ENCODE results near the gene TOP2A.
"Not testable (repeated sequence)": the region's sequence is repeated elsewhere in the genome, so short reads cannot be mapped to it uniquely, and the experiment has no call there.

The TOP2A gene

DNA sequence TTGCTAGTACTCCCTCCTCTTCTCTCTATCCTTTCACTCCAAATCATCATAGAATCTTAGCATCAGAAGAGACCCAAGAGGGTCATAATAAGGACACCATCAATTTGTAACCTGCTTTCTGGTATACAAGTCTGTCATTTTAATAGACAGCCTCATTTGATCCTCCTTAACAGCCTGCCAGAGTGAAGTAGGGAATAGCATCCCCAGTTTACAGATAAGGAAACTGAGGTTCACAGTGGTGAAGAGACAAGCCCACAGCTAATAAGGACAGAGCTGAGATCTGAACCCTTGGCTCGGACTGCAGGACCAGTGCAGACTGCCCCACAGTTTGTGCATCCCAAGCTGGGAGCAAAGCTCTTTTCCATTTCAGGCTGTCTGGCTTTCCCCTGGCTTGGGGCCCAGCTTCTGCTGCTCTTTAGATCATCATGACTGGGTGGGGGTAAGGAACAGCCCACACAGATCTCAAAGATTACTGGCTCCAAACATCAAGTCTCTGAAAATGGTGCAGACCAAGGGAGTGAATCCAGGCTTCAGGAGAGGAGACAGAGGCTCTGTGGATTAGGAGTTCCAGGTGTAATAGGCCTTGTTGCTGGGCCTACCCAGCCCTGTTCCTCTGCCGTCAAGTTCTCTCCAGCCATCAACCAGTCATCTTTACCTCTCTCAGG lies 15.3 kb upstream of the TOP2A start:
- no peak for DNase-seq (ENCODE audit: low read depth)

DNA sequence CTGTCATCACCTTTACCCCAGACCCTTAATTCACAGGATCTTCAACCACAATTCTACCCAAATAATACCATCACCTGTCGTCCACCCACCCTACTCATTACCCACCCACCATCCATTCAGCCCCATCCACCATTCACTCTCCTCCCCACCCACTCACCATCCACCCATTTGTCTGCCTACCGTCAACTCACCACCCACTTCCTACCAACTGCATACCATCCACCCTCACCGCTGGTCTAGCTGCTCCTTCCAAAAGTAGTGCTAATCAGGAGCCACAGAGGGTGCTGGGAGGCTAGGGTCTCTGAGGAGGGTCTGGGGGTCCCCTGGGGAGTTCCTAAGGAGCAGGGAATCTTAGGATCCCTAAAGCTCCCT lies 13.5 kb upstream of the TOP2A start:
- no peak for DNase-seq (ENCODE audit: low read depth)

DNA sequence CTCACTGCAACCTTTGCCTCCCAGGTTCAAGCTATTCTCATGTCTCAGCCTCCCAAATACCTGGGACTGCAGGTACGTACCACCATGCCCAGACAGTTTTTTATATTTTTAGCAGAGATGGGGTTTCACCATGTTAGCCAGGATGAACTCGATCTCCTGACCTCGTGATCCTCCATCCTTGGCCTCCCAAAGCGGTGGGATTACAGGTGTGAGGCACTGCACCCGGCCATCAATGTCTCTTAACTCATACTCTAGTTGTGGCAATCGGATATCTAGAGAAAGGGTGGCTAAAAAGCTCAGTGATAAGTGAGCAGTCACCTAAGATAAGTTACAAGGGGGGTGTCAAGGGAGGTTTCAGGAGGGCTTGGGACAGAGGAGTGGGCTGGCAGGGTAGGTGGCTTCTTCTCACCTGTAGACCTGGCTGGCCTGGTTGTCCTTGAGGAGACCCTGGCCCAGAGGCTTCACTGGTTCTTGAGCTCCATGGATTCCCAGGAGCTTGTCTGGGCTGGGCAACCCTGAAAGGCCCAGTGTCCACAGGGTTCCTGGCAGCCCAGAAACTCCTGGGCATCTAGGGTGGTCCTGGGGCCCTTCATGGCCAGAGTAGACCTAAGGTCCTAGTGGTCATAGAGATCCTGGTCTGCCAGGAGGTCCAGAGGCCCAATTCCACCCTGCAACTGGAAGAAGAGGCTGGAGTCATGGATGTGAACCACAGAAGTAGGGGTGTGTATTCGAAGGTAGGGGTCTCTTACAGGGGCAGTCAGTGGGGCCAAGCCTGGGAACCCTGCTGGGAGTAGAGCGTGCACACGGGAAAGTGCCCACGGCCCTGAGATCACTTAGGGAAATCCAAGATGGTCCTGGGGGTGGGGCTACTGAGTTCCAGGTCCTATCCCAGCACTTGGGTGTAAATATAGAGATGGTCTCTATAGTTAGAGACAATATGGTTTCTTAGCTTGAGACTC lies 12.9 kb upstream of the TOP2A start:
- no peak for DNase-seq (ENCODE audit: low read depth)

DNA sequence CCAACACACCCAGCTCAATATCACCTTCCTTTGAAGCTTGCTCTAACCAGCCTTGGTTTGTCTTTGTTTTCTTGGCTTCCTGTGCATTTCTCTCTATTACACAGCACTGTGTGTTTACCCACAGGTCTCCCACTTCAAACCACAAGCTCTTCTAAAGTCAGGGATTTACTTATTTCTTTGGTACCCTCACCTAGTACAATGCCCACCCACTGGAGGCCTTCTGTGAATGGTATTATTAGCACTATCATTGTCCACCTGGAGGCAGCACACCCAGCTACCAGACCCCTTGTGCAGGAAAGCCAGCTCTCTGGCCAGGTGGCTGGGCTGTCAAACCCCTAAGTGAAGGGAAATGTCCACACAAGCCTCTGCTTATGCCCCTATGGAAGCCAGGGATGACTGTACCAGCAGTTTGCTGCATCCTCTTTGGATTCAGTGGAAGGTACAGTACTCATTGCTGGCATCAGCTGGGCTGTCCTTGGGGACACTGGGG lies 9.4 kb upstream of the TOP2A start:
- no peak for DNase-seq (ENCODE audit: low read depth)

DNA sequence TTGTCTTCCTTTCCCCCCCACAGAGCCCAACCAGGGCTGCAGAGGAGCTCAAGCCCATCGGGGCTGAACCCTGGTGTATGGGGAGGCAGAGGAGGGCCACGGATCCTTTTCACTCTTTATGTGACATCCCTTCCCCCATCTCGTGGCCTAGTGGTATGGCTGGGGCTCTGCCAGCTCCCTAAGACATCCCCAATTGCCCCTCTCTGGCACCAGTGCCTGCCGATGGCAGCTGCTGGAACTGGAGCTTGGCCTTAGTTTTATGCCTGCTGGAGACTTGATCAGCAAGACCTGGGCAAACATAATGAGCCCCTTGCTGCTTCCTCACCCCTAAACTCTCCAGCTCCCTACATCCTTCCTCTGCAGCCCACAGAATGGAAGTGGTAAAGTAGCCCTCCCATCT lies 8.0 kb upstream of the TOP2A start:
- DNase-seq (ENCODE audit: low read depth), result no peak

DNA sequence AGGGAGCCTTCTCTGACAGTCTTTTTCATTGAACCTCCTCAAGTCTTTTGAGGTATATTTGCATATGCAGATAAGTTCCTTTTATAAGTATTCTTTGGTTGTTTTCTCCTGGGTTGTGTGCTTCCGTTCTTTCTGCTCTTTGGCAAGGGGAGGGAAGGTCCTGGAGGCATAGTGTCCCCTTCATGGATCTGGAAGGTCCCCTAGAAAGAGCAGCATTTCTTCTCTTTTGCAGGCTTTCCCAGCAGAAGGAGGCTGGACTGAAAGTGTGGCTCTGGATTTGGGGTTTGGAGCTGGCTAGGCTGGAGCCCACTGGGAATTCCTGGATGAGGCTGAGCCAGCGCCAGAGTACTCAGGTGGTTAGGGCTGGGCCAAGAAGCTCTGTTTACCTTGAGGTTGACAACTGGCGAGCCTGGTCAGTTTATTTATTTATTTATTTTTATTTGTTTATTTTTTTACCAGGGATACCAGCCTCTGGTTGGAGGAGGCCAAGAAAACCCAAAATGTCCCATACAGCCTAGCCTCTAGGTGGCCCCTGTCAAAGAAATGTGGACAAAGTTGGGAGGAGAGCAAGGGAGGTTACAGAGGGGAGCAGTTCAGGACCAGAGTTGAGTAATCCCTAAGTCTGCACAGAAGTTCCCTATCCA lies 5.4 kb upstream of the TOP2A start:
- no peak for DNase-seq (ENCODE audit: low read depth)

DNA sequence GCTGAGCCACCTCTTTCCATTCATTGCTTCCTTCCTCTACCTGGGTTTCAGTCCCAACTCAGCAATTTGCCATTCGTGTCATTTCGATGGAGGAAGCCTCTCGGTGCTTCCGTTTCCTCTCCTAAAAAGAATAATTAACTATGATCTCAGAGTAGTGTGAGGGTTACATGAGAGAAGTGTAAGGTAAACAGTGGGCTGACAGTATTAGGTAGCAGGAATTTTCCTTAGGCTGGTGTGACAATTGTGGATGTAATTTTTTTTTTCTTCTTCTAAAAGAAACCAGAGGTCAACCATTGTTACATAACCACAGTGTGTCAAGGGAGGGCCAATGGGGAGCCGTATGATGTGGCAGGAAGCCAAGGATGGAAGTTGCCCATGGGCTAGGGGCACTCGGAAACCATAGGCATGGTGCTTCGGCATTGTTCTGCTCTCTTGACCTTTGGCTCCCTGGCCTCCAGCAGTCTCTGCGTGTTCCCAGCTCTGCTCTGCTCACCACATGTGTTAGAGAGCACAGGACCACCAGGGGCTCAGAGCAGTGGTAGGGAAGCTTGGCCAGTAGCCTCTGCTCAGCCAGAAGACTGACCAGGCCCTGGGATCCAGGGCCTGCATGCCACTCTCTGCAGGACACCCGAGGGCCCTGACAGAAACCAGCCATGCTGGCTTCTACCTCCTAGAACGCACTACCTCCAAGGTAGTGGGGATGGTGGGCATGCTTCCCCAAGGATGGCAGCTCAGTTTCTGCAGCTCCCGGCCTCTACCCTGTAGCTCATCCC lies 2.0 kb upstream of the TOP2A start:
- no peak for DNase-seq (ENCODE audit: low read depth)

DNA sequence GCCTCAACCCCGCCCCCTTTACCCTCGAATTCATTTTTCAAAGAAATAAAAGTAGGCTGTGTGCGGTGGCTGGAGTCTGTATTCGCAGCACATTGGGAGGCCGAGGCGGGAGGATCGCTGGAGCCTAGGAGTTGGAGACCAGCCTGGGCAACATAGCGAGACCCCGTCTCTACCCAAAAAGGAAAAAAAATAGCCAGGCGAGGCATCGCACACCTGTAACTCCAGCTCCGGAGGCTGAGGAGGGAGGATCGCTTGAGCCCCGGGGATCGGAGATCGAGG lies 671 bp upstream of the TOP2A start:
- DNase-seq (ENCODE audit: low read depth), result no peak

DNA sequence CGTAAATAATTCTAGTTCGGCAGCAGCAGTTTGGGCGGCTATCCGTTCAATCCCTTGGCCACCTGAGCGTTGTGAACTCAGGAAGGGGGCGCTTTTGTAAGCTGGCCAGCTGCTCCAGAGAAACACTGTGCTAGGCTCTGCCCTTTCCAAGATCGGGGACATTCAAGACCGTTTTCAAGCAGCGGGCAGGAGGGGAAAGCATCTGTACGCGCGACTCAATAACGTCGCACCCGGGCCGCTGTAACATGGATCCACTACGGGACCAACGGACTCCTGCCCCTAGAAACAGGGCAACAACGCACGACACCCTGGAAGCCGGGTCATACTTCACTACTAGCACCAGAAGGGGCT lies 463 bp downstream of the TOP2A start:
- DNase-seq (ENCODE audit: low read depth), result no peak

DNA sequence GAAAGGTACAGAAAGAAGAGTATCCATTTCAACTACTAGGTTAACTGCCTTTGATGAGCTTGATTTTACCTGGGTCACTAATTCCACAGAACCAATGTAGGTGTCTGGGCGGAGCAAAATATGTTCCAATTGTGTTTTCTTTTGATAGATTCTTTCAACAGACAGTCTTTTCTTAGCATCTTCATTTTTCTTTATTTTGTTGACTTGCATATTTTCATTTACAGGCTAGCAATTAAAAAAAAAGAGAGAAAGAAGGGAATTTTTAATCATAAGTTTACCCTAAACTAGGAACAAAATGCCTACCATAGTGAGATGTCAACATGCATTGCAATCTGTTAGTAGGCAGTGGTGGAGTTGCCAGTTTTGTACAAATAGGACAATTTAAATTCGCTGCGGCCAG lies 1.0 kb downstream of the TOP2A start:
- DNase-seq (ENCODE audit: low read depth), result no peak

DNA sequence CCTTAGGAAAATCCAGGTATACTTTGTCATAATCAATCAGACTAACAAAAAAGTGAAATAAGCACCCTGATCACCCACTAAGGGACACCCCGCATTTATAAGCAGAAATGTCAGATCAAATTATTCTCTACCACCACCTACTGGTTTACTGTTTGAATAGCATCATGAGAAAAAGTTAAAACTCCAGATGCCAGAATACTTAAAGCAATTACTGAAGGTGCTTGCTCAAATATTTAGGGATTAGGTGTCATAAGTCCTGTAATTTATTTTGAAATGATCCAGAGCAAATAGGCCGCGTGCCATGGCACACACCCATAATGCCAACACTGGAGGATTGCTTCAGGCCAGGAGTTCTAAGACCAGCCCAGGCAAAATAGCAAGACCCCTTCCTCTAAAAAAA lies 2.3 kb downstream of the TOP2A start:
- no peak for DNase-seq (ENCODE audit: low read depth)

DNA sequence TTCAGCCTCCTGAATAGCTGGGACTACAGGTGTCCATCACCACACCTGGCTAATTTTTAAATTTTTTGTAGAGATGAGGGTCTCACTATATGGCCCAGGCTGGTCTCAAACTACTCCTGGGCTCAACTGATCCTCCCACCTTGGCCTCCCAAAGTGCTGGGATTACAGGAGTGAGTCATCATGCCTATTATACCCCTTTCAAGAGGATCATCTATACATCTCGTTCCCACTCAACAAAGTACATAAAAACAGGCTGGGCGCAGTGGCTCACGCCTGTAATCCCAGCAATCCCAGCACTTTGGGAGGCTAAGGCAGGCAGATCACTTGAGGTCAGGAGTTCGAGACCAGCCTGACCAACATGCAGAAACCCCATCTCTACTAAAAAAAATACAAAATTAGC lies 3.4 kb downstream of the TOP2A start:
- DNase-seq (ENCODE audit: low read depth), result not testable (repeated sequence)

DNA sequence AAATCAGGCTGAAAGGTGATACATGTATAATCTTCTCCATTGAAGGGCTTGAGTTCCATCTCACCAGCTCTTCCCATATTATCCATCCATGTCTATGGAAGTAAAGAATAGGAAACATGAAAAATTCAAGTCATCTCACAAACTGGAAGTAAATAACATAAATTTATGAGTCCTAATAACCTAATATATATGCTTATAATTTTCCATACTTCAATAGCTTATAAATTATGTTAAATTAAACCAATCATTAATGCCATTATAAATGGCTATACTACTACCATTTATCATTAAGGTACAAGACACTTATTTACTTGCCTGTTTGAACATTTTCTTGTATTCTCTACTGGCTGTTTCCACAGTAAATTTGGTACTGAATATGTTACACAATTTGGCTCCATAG lies 4.8 kb downstream of the TOP2A start:
- DNase-seq (ENCODE audit: low read depth), result no peak

DNA sequence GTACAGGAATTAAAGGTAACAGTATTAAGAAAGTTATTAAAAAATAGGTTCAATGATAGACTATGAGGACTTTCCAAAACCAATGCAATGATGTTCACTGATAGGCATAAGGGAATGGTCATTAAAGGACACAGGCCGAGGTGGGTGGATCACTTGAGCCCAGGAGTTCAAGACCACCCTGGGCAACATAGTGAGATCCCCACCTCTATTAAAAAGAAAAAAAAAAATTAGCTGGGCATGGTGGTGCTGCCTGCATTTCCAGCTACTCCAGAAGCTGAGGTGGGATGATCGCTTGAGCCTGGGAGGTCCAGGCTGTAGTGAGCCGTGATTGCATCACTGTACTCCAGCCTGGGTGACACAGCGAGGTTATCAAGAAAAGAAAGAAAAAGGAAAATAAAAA lies 5.9 kb downstream of the TOP2A start:
- no peak for DNase-seq (ENCODE audit: low read depth)

DNA sequence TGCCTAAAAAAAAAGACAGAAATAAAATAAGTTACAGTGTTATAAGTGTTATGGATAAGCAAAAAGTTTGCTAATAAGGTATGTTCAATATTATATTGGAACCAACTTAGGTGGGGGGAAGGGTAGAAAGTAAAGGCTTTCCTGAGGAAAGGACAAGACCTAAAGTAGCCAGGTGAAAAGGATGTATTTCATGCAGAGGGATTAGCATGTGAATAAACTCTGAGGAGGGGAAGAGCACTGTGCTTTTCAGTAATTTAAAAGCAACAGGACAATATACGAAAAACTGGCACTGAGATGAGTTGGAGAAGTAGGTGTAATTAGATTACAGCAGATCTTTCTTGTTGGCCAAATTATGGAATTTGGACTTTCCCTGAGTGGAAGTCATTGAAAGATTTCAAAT lies 7.6 kb downstream of the TOP2A start:
- no peak for DNase-seq (ENCODE audit: low read depth)

DNA sequence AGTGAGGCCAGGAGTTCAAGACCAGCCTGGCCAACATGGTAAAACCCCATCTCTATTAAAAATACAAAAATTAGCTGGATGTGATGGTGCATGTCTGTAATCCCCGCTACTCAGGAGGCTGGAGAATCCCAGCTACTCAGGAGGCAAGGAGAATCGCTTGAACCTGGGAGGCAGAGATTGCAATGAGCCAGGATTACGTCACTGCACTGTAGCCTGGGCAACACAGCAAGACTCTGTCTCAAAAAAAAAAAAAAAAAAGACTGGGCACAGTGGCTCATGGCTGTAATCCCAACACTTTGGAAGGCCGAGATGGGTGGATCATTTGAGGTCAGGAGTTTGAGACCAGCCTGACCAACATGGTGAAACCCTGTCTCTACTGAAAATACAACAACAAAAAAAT lies 8.2 kb downstream of the TOP2A start:
- DNase-seq (ENCODE audit: low read depth), result not testable (repeated sequence)

DNA sequence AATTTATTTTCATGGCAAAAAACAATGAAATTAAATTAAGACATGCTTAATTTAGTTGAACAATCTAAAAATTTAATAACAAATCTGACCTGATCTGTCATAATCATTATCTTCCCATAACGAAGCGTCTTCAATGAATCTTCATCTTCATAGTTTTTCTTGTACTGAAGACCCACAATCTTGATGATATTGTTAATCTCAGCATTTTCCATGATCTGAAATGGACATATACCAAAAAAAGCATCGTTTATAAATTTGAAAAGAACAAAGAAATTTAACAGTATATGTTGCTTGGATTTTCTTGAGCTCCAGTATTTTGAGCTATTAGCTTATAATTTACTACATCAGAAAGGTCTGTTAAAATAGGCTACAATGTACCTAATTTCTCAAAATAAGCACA lies 10.2 kb downstream of the TOP2A start:
- DNase-seq (ENCODE audit: low read depth), result no peak

DNA sequence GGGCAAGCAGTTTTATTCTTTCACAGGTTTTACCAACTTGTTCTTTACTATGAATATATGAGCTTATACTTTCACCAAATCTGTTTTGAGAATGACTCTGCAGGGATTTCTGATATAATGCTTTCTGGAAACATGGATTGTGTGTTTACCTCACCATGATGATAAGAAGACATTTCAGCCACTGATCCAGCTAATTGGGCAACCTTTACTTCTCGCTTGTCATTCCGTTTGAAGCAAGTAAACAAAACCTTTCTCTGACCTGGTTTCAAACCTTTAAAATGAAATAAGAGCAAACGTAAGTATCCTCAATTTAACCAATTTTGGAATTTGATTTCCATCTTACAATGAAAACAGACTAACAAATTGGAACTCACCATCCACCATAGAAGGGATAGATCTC lies 13.7 kb downstream of the TOP2A start:
- DNase-seq (ENCODE audit: low read depth), result no peak

DNA sequence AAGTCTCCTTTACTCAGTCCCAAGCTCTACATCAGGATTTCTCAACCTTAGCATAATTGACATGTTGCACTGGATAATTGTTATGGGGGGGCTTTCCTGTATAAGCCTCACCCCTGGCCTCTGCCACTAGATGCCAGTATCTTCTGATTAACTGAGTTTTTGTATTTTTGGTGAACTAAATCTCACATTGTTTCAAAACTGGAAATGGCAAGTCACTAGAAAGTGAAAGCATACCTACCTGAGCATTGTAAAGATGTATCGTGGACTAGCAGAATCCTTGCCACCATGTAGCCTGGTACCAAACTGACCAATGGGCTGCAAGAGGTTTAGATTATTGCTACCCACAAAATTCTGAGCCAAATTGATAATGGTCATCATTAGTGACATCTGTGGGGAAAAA lies 15.0 kb downstream of the TOP2A start:
- DNase-seq (ENCODE audit: low read depth), result no peak

DNA sequence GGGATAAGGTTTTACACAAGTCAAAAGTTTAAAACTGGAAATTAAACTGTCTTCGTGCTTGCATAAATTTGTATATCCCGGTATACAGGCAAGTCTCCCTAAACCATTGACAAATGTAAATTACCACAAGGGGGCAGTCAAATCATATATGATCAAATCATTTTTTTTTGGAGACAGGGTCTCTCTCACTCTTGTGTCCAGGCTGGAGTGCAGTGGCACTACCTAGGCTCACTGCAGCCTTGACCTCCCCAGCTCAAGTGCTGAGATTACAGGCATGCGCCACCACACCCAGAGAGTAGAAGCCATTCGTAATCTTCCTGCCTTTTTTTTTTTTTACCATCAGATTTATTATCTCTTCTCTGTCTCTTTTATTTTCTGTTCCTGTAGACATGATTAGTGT lies 18.5 kb downstream of the TOP2A start:
- peak; percentile 26 for DNase-seq (ENCODE audit: low read depth)

DNA sequence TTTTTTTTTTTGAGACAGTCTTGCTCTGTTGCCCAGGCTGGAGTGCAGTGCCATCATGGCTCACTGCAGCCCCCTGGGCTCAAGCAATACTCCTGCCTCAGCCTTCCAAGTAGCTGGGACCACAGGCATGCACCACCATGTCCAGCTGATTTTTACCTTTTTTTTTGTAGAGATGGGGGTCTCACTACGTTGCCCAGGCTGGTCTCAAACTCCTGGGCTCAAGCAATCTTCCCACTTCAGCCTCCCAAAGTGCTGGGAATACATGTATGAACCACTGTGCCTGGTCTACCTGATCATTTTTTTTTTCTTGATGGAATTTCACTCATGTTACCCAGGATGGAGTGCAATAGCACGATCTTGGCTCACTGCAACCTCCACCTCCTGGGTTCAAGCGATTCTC lies 31.1 kb downstream of the TOP2A start:
- not testable (repeated sequence) for DNase-seq (ENCODE audit: low read depth)

DNA sequence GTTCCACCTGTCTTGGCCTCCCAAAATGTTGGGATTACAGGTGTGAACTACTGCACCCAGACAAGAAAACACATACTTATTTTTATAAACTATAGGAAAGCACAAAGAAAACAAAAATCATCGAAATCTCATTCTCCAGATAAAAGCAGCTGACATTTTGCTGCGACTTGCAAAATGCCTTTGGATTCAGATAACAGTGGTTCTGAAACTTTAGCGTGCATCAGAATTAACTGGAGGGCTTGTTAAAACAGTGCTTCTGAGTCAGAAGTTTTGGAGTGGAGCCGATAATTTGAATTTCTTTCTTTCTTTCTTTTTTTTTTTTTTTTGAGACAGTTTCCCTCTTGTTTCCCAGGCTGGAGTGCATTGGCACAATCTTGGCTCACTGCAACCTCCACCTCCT lies 35.4 kb downstream of the TOP2A start:
- DNase-seq (ENCODE audit: low read depth), result no peak

DNA sequence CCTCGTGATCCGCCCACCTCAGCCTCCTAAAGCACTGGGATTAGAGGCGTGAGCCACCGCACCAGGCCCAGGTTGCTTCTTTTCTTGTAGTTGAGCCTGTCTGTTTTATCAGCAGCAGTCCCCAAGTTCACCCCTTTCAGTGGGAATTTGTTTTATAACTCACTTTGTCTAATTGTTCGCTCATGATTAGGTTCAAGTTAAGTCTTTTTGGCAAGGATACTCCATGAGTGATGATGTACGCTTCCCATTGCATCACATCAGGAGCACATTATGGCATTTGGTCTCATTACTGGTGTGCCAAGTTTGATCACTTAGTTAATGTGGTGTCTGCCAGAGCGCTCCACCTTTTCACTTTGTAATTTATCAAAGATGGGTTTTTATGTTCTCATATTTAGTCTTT lies 38.7 kb downstream of the TOP2A start:
- no peak for DNase-seq (ENCODE audit: low read depth)
